Glutamatergic neuron (in vitro differentiated cells): ENCODE data around the gene ARHGAP42. TPM values are rescaled to one million over a fixed set of nuclear protein-coding genes. Genes with fewer than 3 reads are reported as not detected.
"Not testable (repeated sequence)": the region's sequence is repeated elsewhere in the genome, so short reads cannot be mapped to it uniquely, and the experiment has no call there.

Experiments
- DNase-seq: peaks from one replicate; pipeline ENCODE4 v3.0.0; 2022
- H3K27ac Mint-ChIP-seq: one replicate; pipeline ENCODE4 v1.8.0; 2020; ENCODE audit warnings: mild to moderate bottlenecking, mixed read lengths, inconsistent platforms; ENCODE audit not compliant: unreplicated experiment
- H3K27me3 Mint-ChIP-seq: one replicate; pipeline ENCODE4 v1.8.0; 2020; ENCODE audit warnings: mild to moderate bottlenecking, moderate library complexity, mixed read lengths, inconsistent platforms; ENCODE audit not compliant: unreplicated experiment
- H3K36me3 Mint-ChIP-seq: one replicate; pipeline ENCODE4 v1.8.0; 2020; ENCODE audit warnings: mild to moderate bottlenecking, mixed read lengths, inconsistent platforms; ENCODE audit not compliant: unreplicated experiment
- H3K4me1 Mint-ChIP-seq: one replicate; pipeline ENCODE4 v1.8.0; 2020; ENCODE audit warnings: mild to moderate bottlenecking, low read depth, mixed read lengths, inconsistent platforms; ENCODE audit not compliant: unreplicated experiment
- H3K4me3 Mint-ChIP-seq: one replicate; pipeline ENCODE4 v1.8.0; 2020; ENCODE audit warnings: mild to moderate bottlenecking, mixed read lengths, inconsistent platforms; ENCODE audit not compliant: unreplicated experiment
- H3K9me3 Mint-ChIP-seq: one replicate; pipeline ENCODE4 v1.8.0; 2020; ENCODE audit warnings: mild to moderate bottlenecking, moderate library complexity, mixed read lengths, inconsistent platforms; ENCODE audit not compliant: unreplicated experiment
- CTCF ChIP-seq: fragments of 200-600 bp; sonication (generic); IDR thresholded peaks from one replicate; pipeline ENCODE4 v1.5.0; 2021; ENCODE audit not compliant: partially characterized antibody, unreplicated experiment
- total RNA-seq: library from RNA; stranded (reverse); fragmentation: NEBNext Ultra II Directional; extraction: Animal tissue kit (Norgen Biotek cat#: 25700); gene quantifications from one replicate; pipeline ENCODE4 v1.2.1, GENCODE V29; 2021; ENCODE audit not compliant: unreplicated experiment

The ARHGAP42 gene
- total RNA-seq, 1 donor from 2014 or later = 21.4 TPM

DNA sequence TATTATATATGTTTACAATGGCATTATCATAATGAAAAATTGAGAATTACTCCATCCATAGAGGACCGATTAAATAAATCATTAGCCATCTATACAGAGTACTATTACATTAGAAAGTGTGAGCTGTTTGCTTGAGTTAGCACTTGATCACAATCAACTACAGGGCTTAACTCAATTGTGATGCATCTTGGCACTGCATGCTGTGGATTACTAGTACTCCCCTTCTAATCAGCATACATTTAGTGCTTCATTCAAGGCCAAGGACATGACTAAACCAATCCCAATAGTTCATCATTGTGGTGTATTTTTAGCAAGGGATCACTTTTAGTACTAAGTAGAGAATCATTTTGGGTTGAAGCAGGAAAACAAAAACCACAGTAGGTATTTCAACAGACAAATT is 23.5 kb upstream of the ARHGAP42 start:
- H3K36me3 Mint-ChIP-seq = no peaks in the 10 kb centered on the region
- H3K9me3 Mint-ChIP-seq = peaks cover 2% of the 10 kb centered on the region
- H3K27ac Mint-ChIP-seq = no peak overlapping the region
- no peaks in the 10 kb centered on the region for H3K4me1 Mint-ChIP-seq
- no peak for TF ChIP-seq CTCF
- no peak overlapping the region for H3K4me3 Mint-ChIP-seq
- DNase-seq = no peak
- no peaks in the 10 kb centered on the region for H3K27me3 Mint-ChIP-seq

GRCh38 chr11:100663996-100664395 is 23.1 kb upstream of the ARHGAP42 start:
- peaks cover 2% of the 10 kb centered on the region for H3K9me3 Mint-ChIP-seq
- no peak overlapping the region for H3K4me3 Mint-ChIP-seq
- H3K4me1 Mint-ChIP-seq = no peaks in the 10 kb centered on the region
- DNase-seq = no peak
- no peak overlapping the region for H3K27ac Mint-ChIP-seq
- H3K36me3 Mint-ChIP-seq = no peaks in the 10 kb centered on the region
- TF ChIP-seq CTCF = no peak
- H3K27me3 Mint-ChIP-seq = no peaks in the 10 kb centered on the region

DNA sequence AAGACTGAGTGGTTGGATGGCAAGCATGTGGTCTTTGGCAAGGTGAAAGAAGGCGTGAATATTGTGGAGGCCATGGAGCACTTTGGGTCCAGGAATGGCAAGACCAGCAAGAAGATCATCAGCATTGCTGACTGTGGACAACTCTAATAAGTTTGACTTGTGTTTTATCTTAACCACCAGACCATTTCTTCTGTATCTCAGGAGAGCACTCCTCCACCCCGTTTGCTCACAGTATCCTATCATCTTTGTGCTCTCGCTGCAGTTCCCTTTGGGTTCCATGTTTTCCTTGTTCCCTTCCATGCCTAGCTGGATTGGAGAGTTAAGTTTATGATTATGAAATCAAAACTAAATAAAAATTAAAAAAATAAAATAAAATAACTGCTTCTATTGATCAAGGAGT is 20.3 kb upstream of the ARHGAP42 start:
- not testable (repeated sequence) for H3K4me1 Mint-ChIP-seq, DNase-seq, H3K27me3 Mint-ChIP-seq, H3K9me3 Mint-ChIP-seq, H3K36me3 Mint-ChIP-seq, H3K4me3 Mint-ChIP-seq, H3K27ac Mint-ChIP-seq

- Mint-ChIP-seq H3K36me3 (no peaks in the 10 kb centered on the region), H3K9me3 (no peaks in the 10 kb centered on the region), H3K27ac (no peak overlapping the region), H3K27me3 (no peaks in the 10 kb centered on the region), H3K4me3 (no peak overlapping the region), H3K4me1 (no peaks in the 10 kb centered on the region)
- TF ChIP-seq CTCF = no peak
- no peak for DNase-seq
Measured at GRCh38 chr11:100667449-100667848, 19.6 kb upstream of the ARHGAP42 start.

GRCh38 chr11:100670140-100670539 is 16.9 kb upstream of the ARHGAP42 start:
- no peak for TF ChIP-seq CTCF
- H3K4me1 Mint-ChIP-seq = no peaks in the 10 kb centered on the region
- H3K36me3 Mint-ChIP-seq = no peaks in the 10 kb centered on the region
- no peaks in the 10 kb centered on the region for H3K27me3 Mint-ChIP-seq
- DNase-seq = no peak
- H3K27ac Mint-ChIP-seq = no peak overlapping the region
- no peaks in the 10 kb centered on the region for H3K9me3 Mint-ChIP-seq
- no peak overlapping the region for H3K4me3 Mint-ChIP-seq

- Mint-ChIP-seq H3K4me1 (peaks cover 3% of the 10 kb centered on the region), H3K27me3 (no peaks in the 10 kb centered on the region), H3K9me3 (peaks cover 3% of the 10 kb centered on the region), H3K36me3 (no peaks in the 10 kb centered on the region), H3K27ac (no peak overlapping the region), H3K4me3 (no peak overlapping the region)
- no peak for TF ChIP-seq CTCF
- no peak for DNase-seq
Measured at GRCh38 chr11:100671471-100671870, 15.6 kb upstream of the ARHGAP42 start.
